HepG2 (cell line): ENCODE data around the gene USP40. TPM values are rescaled to one million over a fixed set of nuclear protein-coding genes. Genes with fewer than 3 reads are reported as not detected.
"Not testable (repeated sequence)": the region's sequence is repeated elsewhere in the genome, so short reads cannot be mapped to it uniquely, and the experiment has no call there.

ENCODE experiments used
- ATAC-seq: fragments of 200-7000 bp; cut with Tn5 transposase; 3 replicates; pipeline ENCODE4 v1.9.1; 2020; ENCODE audit warnings: mild to moderate bottlenecking, moderate library complexity
- BruUV-seq: library from RNA; stranded (reverse); fragments of 400-500 nt; replicated peaks from 2 replicates; lab custom pipeline; 2021; lab: Mats Ljungman, UMichigan
- CTCF ChIA-PET: fragments of 300-600 bp; formaldehyde crosslinking; extraction: SDS; loops from one replicate; lab custom pipeline; 2021; ENCODE audit warnings: low total read pairs, inconsistent platforms, low intra/inter-chr PET ratio; lab: Yijun Ruan, JAX
- POLR2A ChIA-PET: fragments of 350-600 bp; sonication (Branson Sonifier 250); formaldehyde crosslinking; loops from one replicate; lab custom pipeline; 2020; ENCODE audit warnings: antibody characterized with exemption, inconsistent platforms; lab: Yijun Ruan, JAX
- DNase-seq: peaks from one replicate; pipeline ENCODE4 v3.0.0-alpha.2; 2015; ENCODE audit warnings: low spot score
- FAIRE-seq: peaks from 3 replicates; lab custom pipeline; 2011; peaks lifted over from hg19 to GRCh38; lab: Jason Lieb, UNC
- H2AFZ ChIP-seq: one replicate; pipeline ENCODE4 v1.6.1; 2011; ENCODE audit warnings: low read length, inconsistent platforms
- H3K27ac ChIP-seq: fragments of 300-600 bp; 3 replicates; pipeline ENCODE4 v1.8.0; 2011; ENCODE audit warnings: mixed run types, mild to moderate bottlenecking, mixed read lengths, low read length, inconsistent platforms; ENCODE audit not compliant: insufficient read depth; ENCODE audit errors: extremely low read length
- H3K27me3 ChIP-seq, 2 experiments: fragments of 200-600 bp in 1 of 2; 2 replicates in 1 of 2; 3 replicates in 1 of 2; pipeline versions ENCODE4 v1.6.0 to v1.8.0; 2011; ENCODE audit warnings: low read length in 2 of 2, mild to moderate bottlenecking in 2 of 2, moderate library complexity in 2 of 2, inconsistent platforms in 1 of 2; ENCODE audit not compliant: insufficient read depth in 2 of 2, control insufficient read depth in 1 of 2
- H3K36me3 ChIP-seq, 2 experiments: fragments of 200-600 bp in 1 of 2; replicated peaks in 1 of 2; 2 replicates in 1 of 2; 3 replicates in 1 of 2; pipeline versions ENCODE4 v1.5.1 to v1.8.0; 2011; ENCODE audit warnings: low read length in 2 of 2, inconsistent platforms in 1 of 2; ENCODE audit not compliant: insufficient read depth in 2 of 2, control insufficient read depth in 1 of 2
- H3K4me1 ChIP-seq: 2 replicates; pipeline ENCODE4 v1.5.1; 2012; ENCODE audit warnings: low read length, inconsistent platforms; ENCODE audit not compliant: insufficient read depth
- H3K4me2 ChIP-seq: 2 replicates; pipeline ENCODE4 v1.6.0; 2011; ENCODE audit warnings: low read depth, low read length, inconsistent platforms
- H3K4me3 ChIP-seq, 3 experiments: fragments of 200-600 bp in 1 of 3; sonication (generic), shearing (Covaris generic) in 1 of 3; replicated peaks in 1 of 3; 2 replicates each; pipeline ENCODE4 v1.5.1; 2011 to 2016; ENCODE audit warnings: low read length in 3 of 3, inconsistent platforms in 2 of 3, low read depth in 2 of 3, mild to moderate bottlenecking in 2 of 3, control low read depth in 1 of 3, mixed read lengths in 1 of 3; ENCODE audit not compliant: insufficient read depth in 1 of 3
- H3K79me2 ChIP-seq: one replicate; pipeline ENCODE4 v1.6.1; 2011; ENCODE audit warnings: low read length, inconsistent platforms; ENCODE audit not compliant: insufficient read depth
- H3K9ac ChIP-seq: 2 replicates; pipeline ENCODE4 v1.6.0; 2011; ENCODE audit warnings: mild to moderate bottlenecking, low read depth, low read length, inconsistent platforms; ENCODE audit not compliant: insufficient read depth
- H3K9me3 ChIP-seq: 2 replicates; pipeline ENCODE4 v1.5.1; 2012; ENCODE audit warnings: mild to moderate bottlenecking, low read length
- H4K20me1 ChIP-seq: 2 replicates; pipeline ENCODE4 v1.6.0; 2011; ENCODE audit warnings: inconsistent platforms, mild to moderate bottlenecking, low read length, moderate library complexity; ENCODE audit not compliant: insufficient read depth
- MNT ChIP-seq: fragments of 450-650 bp; IDR thresholded peaks from 2 replicates; pipeline ENCODE4 v1.6.1; 2016
- ZFP36 ChIP-seq: fragments of 150-350 bp; IDR thresholded peaks from 2 replicates; pipeline ENCODE4 v1.6.1; 2018; ENCODE audit warnings: borderline replicate concordance, low read length, low read depth; ENCODE audit not compliant: partially characterized antibody
- WGBS: methylation state at CpG from one replicate; pipeline ENCODE4 v1.1.6; 2017; ENCODE audit warnings: low lambda C conversion rate; 5-methylcytosine and 5-hydroxymethylcytosine counted together
- in situ Hi-C: cut with HindIII; loops from 2 replicates; pipeline ENCODE4 v1.10.0; 2017; ENCODE audit warnings: low pct_unique_long_range_greater_than_20kb; ENCODE audit not compliant: extremely low pct_ligation_motif_present
- intact Hi-C: fragments of 100-400 bp; cut with micrococcal nuclease; formaldehyde crosslinking; loops from one replicate; pipeline ENCODE4 v1.10.0; 2022; ENCODE audit not compliant: unreplicated experiment
- polyA plus RNA-seq, 8 experiments: library from polyadenylated mRNA; depleted of rRNA in 3 of 8; stranded (reverse) in 7 of 8; unstranded in 1 of 8; fragments of >200 nt; fragmentation: Illumina TruSeq in 4 of 8; extraction: Trizol in 4 of 8; gene quantifications; 2 replicates each; pipeline versions ENCODE4 v1.2.1 to v1.2.3, GENCODE V29; 2011 to 2016; ENCODE audit warnings: low read depth in 4 of 8, missing spikeins in 1 of 8, mixed read lengths in 1 of 8; ENCODE audit not compliant: insufficient read depth in 1 of 8
- total RNA-seq, 5 experiments: library from RNA; depleted of rRNA; stranded (reverse); fragments of >200 nt; fragmentation: Illumina TruSeq; extraction: Trizol; gene quantifications; 2 replicates each; pipeline ENCODE4 v1.2.3, GENCODE V29; 2016; ENCODE audit warnings: low read depth in 1 of 5
- TF ChIP-seq, protein P1 (sequence below): IDR thresholded peaks from 2 replicates; pipeline ENCODE4 v1.6.1; 2016; ENCODE audit warnings: low read depth, missing genetic modification reagents, missing compliant biosample characterization

USP40 gene
- total and polyA plus RNA-seq, 2 of the 13 experiments (the other 11 are each of a cell fraction or from before 2014, with no cell fraction given): 41.0 to 46.3 TPM

- H3K4me2 ChIP-seq, CTCF ChIA-PET, H2AFZ ChIP-seq, BruUV-seq, H3K79me2 ChIP-seq, ATAC-seq, FAIRE-seq, intact Hi-C loops, H4K20me1 ChIP-seq, H3K4me1 ChIP-seq, DNase-seq, H3K4me3 ChIP-seq, H3K9me3 ChIP-seq, H3K9ac ChIP-seq, POLR2A ChIA-PET, in situ Hi-C loops, H3K36me3 ChIP-seq, H3K27ac ChIP-seq, H3K27me3 ChIP-seq: not testable (repeated sequence)
- 88% methylated on average over 1 of the region's 1 CpG for WGBS
These were observed 26.1 kb upstream of the USP40 start for GRCh38 chr2:233592706-233593105.

DNA sequence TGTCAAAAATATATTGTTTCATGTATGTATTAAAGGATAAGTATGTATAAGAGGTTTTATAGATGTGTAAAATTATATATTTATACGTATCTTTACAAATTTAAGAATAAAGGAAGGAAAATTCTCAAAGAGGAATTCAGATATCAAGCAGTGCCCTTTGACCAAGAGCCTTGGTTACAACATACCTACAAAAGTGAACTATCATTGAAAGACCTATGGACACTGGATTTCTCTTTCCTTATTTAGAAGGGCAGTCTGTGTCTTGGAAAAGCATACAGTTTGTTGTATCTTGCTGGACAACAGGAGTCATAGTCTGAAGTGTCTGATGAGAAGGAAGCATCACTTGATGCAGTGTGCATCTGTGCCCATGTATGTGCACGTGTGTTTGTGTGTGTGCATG lies 21.8 kb upstream of the USP40 start:
- no peak overlapping the region for H3K9ac ChIP-seq

More for the DNA sequence above, 21.8 kb upstream of the USP40 start:
- H3K27ac ChIP-seq: no peak overlapping the region
- H3K9me3 ChIP-seq: no peaks in the 10 kb centered on the region
- ChIA-PET CTCF (no interaction called here), POLR2A (no interaction called here)
- no peaks in the 10 kb centered on the region for H3K36me3 ChIP-seq
- no peak overlapping the region for H3K4me2 ChIP-seq
- peak; percentile 53; the same call in 1 of the 2 replicates for TF ChIP-seq MNT
- TF ChIP-seq, protein P1, sequence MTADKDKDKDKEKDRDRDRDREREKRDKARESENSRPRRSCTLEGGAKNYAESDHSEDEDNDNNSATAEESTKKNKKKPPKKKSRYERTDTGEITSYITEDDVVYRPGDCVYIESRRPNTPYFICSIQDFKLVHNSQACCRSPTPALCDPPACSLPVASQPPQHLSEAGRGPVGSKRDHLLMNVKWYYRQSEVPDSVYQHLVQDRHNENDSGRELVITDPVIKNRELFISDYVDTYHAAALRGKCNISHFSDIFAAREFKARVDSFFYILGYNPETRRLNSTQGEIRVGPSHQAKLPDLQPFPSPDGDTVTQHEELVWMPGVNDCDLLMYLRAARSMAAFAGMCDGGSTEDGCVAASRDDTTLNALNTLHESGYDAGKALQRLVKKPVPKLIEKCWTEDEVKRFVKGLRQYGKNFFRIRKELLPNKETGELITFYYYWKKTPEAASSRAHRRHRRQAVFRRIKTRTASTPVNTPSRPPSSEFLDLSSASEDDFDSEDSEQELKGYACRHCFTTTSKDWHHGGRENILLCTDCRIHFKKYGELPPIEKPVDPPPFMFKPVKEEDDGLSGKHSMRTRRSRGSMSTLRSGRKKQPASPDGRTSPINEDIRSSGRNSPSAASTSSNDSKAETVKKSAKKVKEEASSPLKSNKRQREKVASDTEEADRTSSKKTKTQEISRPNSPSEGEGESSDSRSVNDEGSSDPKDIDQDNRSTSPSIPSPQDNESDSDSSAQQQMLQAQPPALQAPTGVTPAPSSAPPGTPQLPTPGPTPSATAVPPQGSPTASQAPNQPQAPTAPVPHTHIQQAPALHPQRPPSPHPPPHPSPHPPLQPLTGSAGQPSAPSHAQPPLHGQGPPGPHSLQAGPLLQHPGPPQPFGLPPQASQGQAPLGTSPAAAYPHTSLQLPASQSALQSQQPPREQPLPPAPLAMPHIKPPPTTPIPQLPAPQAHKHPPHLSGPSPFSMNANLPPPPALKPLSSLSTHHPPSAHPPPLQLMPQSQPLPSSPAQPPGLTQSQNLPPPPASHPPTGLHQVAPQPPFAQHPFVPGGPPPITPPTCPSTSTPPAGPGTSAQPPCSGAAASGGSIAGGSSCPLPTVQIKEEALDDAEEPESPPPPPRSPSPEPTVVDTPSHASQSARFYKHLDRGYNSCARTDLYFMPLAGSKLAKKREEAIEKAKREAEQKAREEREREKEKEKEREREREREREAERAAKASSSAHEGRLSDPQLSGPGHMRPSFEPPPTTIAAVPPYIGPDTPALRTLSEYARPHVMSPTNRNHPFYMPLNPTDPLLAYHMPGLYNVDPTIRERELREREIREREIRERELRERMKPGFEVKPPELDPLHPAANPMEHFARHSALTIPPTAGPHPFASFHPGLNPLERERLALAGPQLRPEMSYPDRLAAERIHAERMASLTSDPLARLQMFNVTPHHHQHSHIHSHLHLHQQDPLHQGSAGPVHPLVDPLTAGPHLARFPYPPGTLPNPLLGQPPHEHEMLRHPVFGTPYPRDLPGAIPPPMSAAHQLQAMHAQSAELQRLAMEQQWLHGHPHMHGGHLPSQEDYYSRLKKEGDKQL (CRISPR knock-in tag): no peak
- no peak for TF ChIP-seq ZFP36
- H3K79me2 ChIP-seq: no peaks in the 10 kb centered on the region
- DNase-seq: no peak
- ATAC-seq: no peak
- H3K27me3 ChIP-seq: peaks cover 0 to 2% of the 10 kb centered on the region in 2 experiments; a peak in 1 of 5 replicates
- 39% methylated on average over 2 of the region's 2 CpGs for WGBS
- intact Hi-C loops: no loop called here
- H4K20me1 ChIP-seq: no peaks in the 10 kb centered on the region
- no peak overlapping the region for H3K4me3 ChIP-seq
- H3K4me1 ChIP-seq: peaks cover 6% of the 10 kb centered on the region
- no peak overlapping the region for H2AFZ ChIP-seq
- FAIRE-seq: no peak
- no TSS peak for BruUV-seq
- in situ Hi-C loops: no loop called here
